H9 (cell line): Measurements from ENCODE around the gene TRIM34. TPM values are rescaled to one million over a fixed set of nuclear protein-coding genes. Genes with fewer than 3 reads are reported as not detected.

ENCODE experiments used
- DNase-seq: peaks from one replicate; pipeline ENCODE4 v3.0.0-alpha.2; 2017
- H2AFZ ChIP-seq: one replicate; pipeline ENCODE4 v1.6.1; 2013; ENCODE audit warnings: mild to moderate bottlenecking, low read length, control low read depth, moderate library complexity
- H2AK5ac ChIP-seq: 2 replicates; pipeline ENCODE4 v1.6.1; 2013; ENCODE audit warnings: low read length, control low read depth, mixed read lengths; ENCODE audit not compliant: insufficient read length
- H2BK120ac ChIP-seq: one replicate; pipeline ENCODE4 v1.6.1; 2013; ENCODE audit warnings: low read depth, mild to moderate bottlenecking, low read length, control low read depth, inconsistent platforms; ENCODE audit not compliant: poor library complexity, severe bottlenecking
- H2BK12ac ChIP-seq: 2 replicates; pipeline ENCODE4 v1.6.1; 2013; ENCODE audit warnings: low read length, control low read depth, mixed read lengths, low read depth; ENCODE audit not compliant: insufficient read length
- H2BK15ac ChIP-seq: 2 replicates; pipeline ENCODE4 v1.6.1; 2013; ENCODE audit warnings: low read depth, low read length, control low read depth
- H2BK20ac ChIP-seq: one replicate; pipeline ENCODE4 v1.6.1; 2013; ENCODE audit warnings: low read depth, mild to moderate bottlenecking, low read length, control low read depth, inconsistent platforms; ENCODE audit not compliant: poor library complexity, severe bottlenecking
- H2BK5ac ChIP-seq: 2 replicates; pipeline ENCODE4 v1.6.1; 2013; ENCODE audit warnings: low read length, control low read depth, mixed read lengths; ENCODE audit not compliant: insufficient read length
- H3K14ac ChIP-seq: 2 replicates; pipeline ENCODE4 v1.6.1; 2013; ENCODE audit warnings: low read length, control low read depth; ENCODE audit not compliant: insufficient read depth
- H3K18ac ChIP-seq: 2 replicates; pipeline ENCODE4 v1.6.1; 2013; ENCODE audit warnings: low read depth, mild to moderate bottlenecking, mixed read lengths, low read length, control low read depth; ENCODE audit not compliant: insufficient read length
- H3K23ac ChIP-seq: 2 replicates; pipeline ENCODE4 v1.6.1; 2013; ENCODE audit warnings: low read length, control low read depth, mixed read lengths, low read depth; ENCODE audit not compliant: insufficient read length
- H3K23me2 ChIP-seq: 2 replicates; pipeline ENCODE4 v1.6.1; 2013; ENCODE audit warnings: low read depth, mild to moderate bottlenecking, mixed read lengths, low read length, control low read depth; ENCODE audit not compliant: insufficient read length, poor library complexity, severe bottlenecking
- H3K27ac ChIP-seq: 2 replicates; pipeline ENCODE4 v1.5.1; 2013; ENCODE audit warnings: low read length, control low read depth, mixed read lengths, low read depth; ENCODE audit not compliant: insufficient read length
- H3K27me3 ChIP-seq: 2 replicates; pipeline ENCODE4 v1.6.1; 2013; ENCODE audit warnings: low read length, control low read depth, inconsistent platforms; ENCODE audit not compliant: insufficient read depth
- H3K4ac ChIP-seq: 2 replicates; pipeline ENCODE4 v1.6.1; 2013; ENCODE audit warnings: low read depth, mild to moderate bottlenecking, control low read depth, inconsistent platforms, low read length, moderate library complexity
- H3K4me1 ChIP-seq: 2 replicates; pipeline ENCODE4 v1.6.1; 2013; ENCODE audit warnings: low read length, control low read depth, inconsistent platforms; ENCODE audit not compliant: insufficient read depth
- H3K4me2 ChIP-seq: 2 replicates; pipeline ENCODE4 v1.6.1; 2013; ENCODE audit warnings: low read length, control low read depth, mixed read lengths; ENCODE audit not compliant: insufficient read length, insufficient read depth
- H3K56ac ChIP-seq: 2 replicates; pipeline ENCODE4 v1.6.1; 2013; ENCODE audit warnings: low read depth, mild to moderate bottlenecking, mixed read lengths, low read length, control low read depth; ENCODE audit not compliant: insufficient read length
- H3K79me1 ChIP-seq: 2 replicates; pipeline ENCODE4 v1.6.1; 2013; ENCODE audit warnings: low read depth, mild to moderate bottlenecking, moderate library complexity, low read length, control low read depth, inconsistent platforms; ENCODE audit not compliant: insufficient read depth, poor library complexity, severe bottlenecking
- H3K79me2 ChIP-seq: 2 replicates; pipeline ENCODE4 v1.6.1; 2013; ENCODE audit warnings: low read length, control low read depth, inconsistent platforms; ENCODE audit not compliant: insufficient read depth
- H3K9ac ChIP-seq: 2 replicates; pipeline ENCODE4 v1.6.1; 2013; ENCODE audit warnings: low read length, control low read depth, mixed read lengths; ENCODE audit not compliant: insufficient read length; ENCODE audit errors: extremely low read depth
- H3K9me3 ChIP-seq: one replicate; pipeline ENCODE4 v1.6.1; 2013; ENCODE audit warnings: low read depth, low read length, inconsistent platforms; ENCODE audit not compliant: control insufficient read depth
- H3T11ph ChIP-seq: one replicate; pipeline ENCODE4 v1.6.1; 2013; ENCODE audit warnings: mild to moderate bottlenecking, low read length, control low read depth, inconsistent platforms
- H4K20me1 ChIP-seq: one replicate; pipeline ENCODE4 v1.6.1; 2013; ENCODE audit not compliant: control insufficient read depth, insufficient read length, insufficient read depth
- H4K5ac ChIP-seq: 2 replicates; pipeline ENCODE4 v1.6.1; 2013; ENCODE audit warnings: low read depth, mild to moderate bottlenecking, mixed read lengths, low read length, control low read depth; ENCODE audit not compliant: insufficient read length
- H4K8ac ChIP-seq: replicated peaks from 2 replicates; pipeline ENCODE4 v1.6.1; 2013; ENCODE audit warnings: low read length, control low read depth, mixed read lengths, low read depth; ENCODE audit not compliant: insufficient read length
- H4K91ac ChIP-seq: 2 replicates; pipeline ENCODE4 v1.6.1; 2013; ENCODE audit warnings: low read depth, mild to moderate bottlenecking, moderate library complexity, mixed read lengths, low read length, control low read depth; ENCODE audit not compliant: insufficient read length
- H3K27ac Mint-ChIP-seq, 3 experiments: 2 replicates in 2 of 3; 3 replicates in 1 of 3; pipeline ENCODE4 v1.8.0; 2020 to 2021; ENCODE audit warnings: mixed read lengths in 3 of 3, mild to moderate bottlenecking in 1 of 3, moderate library complexity in 1 of 3
- H3K27me3 Mint-ChIP-seq: 2 replicates; pipeline ENCODE4 v1.8.0; 2021; ENCODE audit warnings: low read depth, mild to moderate bottlenecking, moderate library complexity, mixed read lengths
- H3K36me3 Mint-ChIP-seq, 3 experiments: 2 replicates in 2 of 3; 3 replicates in 1 of 3; pipeline ENCODE4 v1.8.0; 2020 to 2021; ENCODE audit warnings: low read depth in 3 of 3, mixed read lengths in 3 of 3; ENCODE audit not compliant: insufficient read depth in 1 of 3
- H3K4me1 Mint-ChIP-seq, 2 experiments: 2 replicates each; pipeline ENCODE4 v1.8.0; 2020; ENCODE audit warnings: mixed read lengths in 2 of 2
- H3K4me3 Mint-ChIP-seq, 2 experiments: 2 replicates in 1 of 2; 3 replicates in 1 of 2; pipeline ENCODE4 v1.8.0; 2020 to 2021; ENCODE audit warnings: mild to moderate bottlenecking in 2 of 2, mixed read lengths in 2 of 2, moderate library complexity in 1 of 2
- H3K9me3 Mint-ChIP-seq, 2 experiments: 2 replicates in 1 of 2; 3 replicates in 1 of 2; pipeline ENCODE4 v1.8.0; 2020; ENCODE audit warnings: mild to moderate bottlenecking in 2 of 2, mixed read lengths in 2 of 2, moderate library complexity in 1 of 2
- CTCF ChIP-seq: fragments of 200-600 bp; sonication (generic); conservative IDR thresholded peaks from 3 replicates; pipeline ENCODE4 v1.8.0; 2021; ENCODE audit warnings: antibody characterized with exemption, mild to moderate bottlenecking
- WGBS: extraction: QIAGEN DNeasy Blood & Tissue Kit; methylation state at CpG from one replicate; pipeline ENCODE4 v1.1.7; 2013; ENCODE audit warnings: missing lambda C conversion rate, low lambda C conversion rate, mixed read lengths; ENCODE audit not compliant: insufficient read length; ENCODE audit errors: extremely low coverage; 5-methylcytosine and 5-hydroxymethylcytosine counted together
- total RNA-seq: library from RNA; stranded (reverse); gene quantifications from 2 replicates; pipeline ENCODE4 v1.2.1, GENCODE V29; 2021

Gene TRIM34
- total RNA-seq, 1 experiment from 2014 or later = 0.59 TPM

DNA sequence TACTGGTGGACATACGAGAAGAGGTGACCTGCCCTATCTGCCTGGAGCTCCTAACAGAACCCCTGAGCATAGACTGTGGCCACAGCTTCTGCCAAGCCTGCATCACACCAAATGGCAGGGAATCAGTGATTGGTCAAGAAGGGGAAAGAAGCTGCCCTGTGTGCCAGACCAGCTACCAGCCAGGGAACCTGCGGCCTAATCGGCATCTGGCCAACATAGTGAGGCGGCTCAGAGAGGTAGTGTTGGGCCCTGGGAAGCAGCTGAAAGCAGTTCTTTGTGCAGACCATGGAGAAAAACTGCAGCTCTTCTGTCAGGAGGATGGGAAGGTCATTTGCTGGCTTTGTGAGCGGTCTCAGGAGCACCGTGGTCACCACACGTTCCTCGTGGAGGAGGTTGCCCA lies 21.5 kb upstream of the TRIM34 start:
- H2BK12ac ChIP-seq = no peak overlapping the region
- H3K4me1 ChIP-seq = no peaks in the 10 kb centered on the region
- no peaks in the 10 kb centered on the region for H3K79me1 ChIP-seq
- H3K79me2 ChIP-seq = peaks cover 6% of the 10 kb centered on the region; the same call in 1 of the 2 replicates
- no peak overlapping the region for H3K4me2 ChIP-seq
- no peaks in the 10 kb centered on the region for H3K27me3 ChIP-seq
- no peak overlapping the region for H3K27ac ChIP-seq
- peak overlapping the region in 1 of 3 experiments; percentile 35; a peak in 2 of 7 replicates for H3K27ac Mint-ChIP-seq
- no peak overlapping the region for H4K5ac ChIP-seq
- no peak for TF ChIP-seq CTCF
- H2AK5ac ChIP-seq = no peak overlapping the region
- no CpG with 5 or more reads among the region's 8 CpGs for WGBS
- H2BK20ac ChIP-seq = no peak overlapping the region
- no peak overlapping the region for H3K14ac ChIP-seq
- H2BK120ac ChIP-seq = no peak overlapping the region
- no peak overlapping the region for H3K9ac ChIP-seq
- H2BK15ac ChIP-seq = no peak overlapping the region
- H3K23me2 ChIP-seq = no peaks in the 10 kb centered on the region
- no peak overlapping the region for H3K56ac ChIP-seq
- no peaks in the 10 kb centered on the region for H4K20me1 ChIP-seq
- peaks cover 9 to 22% of the 10 kb centered on the region in 2 experiments for H3K4me1 Mint-ChIP-seq
- DNase-seq = no peak
- peaks cover 31 to 50% (median 46%) of the 10 kb centered on the region in 3 experiments for H3K36me3 Mint-ChIP-seq
- no peak overlapping the region for H3K4ac ChIP-seq
- no peaks in the 10 kb centered on the region for H3K9me3 ChIP-seq
- no peaks in the 10 kb centered on the region for H3K9me3 Mint-ChIP-seq
- H2AFZ ChIP-seq = no peak overlapping the region
- H4K8ac ChIP-seq = no peak overlapping the region
- H2BK5ac ChIP-seq = no peak overlapping the region
- no peak overlapping the region for H3K23ac ChIP-seq
- no peak overlapping the region for H3T11ph ChIP-seq
- no peaks in the 10 kb centered on the region for H3K27me3 Mint-ChIP-seq
- no peak overlapping the region for H3K4me3 Mint-ChIP-seq
- no peak overlapping the region for H3K18ac ChIP-seq
- H4K91ac ChIP-seq = no peak overlapping the region
